Tibial artery (tissue), 4 donors: ENCODE measurements around the gene IGFL1.
"Not testable (repeated sequence)": the region's sequence is repeated elsewhere in the genome, so short reads cannot be mapped to it uniquely, and the experiment has no call there.

Experiments used
- DNase-seq, 2 donors: peaks; one replicate each; pipeline ENCODE4 v3.0.0-alpha.2; 2019
- H3K27ac ChIP-seq, 2 donors: fragments of 200-600 bp; sonication (generic) in 1 of 2; 1 replicate in 1 of 2; 2 replicates in 1 of 2; pipeline ENCODE4 v1.5.1; 2018 to 2019; ENCODE audit warnings: mild to moderate bottlenecking in 1 of 2
- H3K27me3 ChIP-seq, 2 donors: fragments of 200-600 bp; sonication (generic) in 1 of 2; one replicate each; pipeline versions ENCODE4 v1.5.1 to v1.6.0; 2016 to 2019
- H3K36me3 ChIP-seq, 3 donors: fragments of 200-600 bp; sonication (generic) in 2 of 3; one replicate each; pipeline ENCODE4 v1.5.1; 2016 to 2019; ENCODE audit warnings: mild to moderate bottlenecking in 2 of 3
- H3K4me1 ChIP-seq, 4 donors: fragments of 200-600 bp; sonication (generic) in 2 of 4; 1 replicate in 3 of 4; 2 replicates in 1 of 4; pipeline ENCODE4 v1.5.1; 2016 to 2019
- H3K4me3 ChIP-seq, 2 donors: fragments of 200-600 bp; sonication (generic) in 1 of 2; 1 replicate in 1 of 2; 2 replicates in 1 of 2; pipeline ENCODE4 v1.5.1; 2018 to 2019; ENCODE audit warnings: mild to moderate bottlenecking in 2 of 2
- H3K9me3 ChIP-seq, 3 donors: fragments of 200-600 bp; sonication (generic) in 1 of 3; one replicate each; pipeline ENCODE4 v1.5.1; 2016 to 2019
- CTCF ChIP-seq, 2 experiments: fragments of 200-600 bp in 1 of 2; fragments of 450-650 bp in 1 of 2; IDR thresholded peaks; one replicate each; pipeline ENCODE4 v1.5.1; 2017 to 2019; ENCODE audit warnings: antibody characterized with exemption in 2 of 2, mild to moderate bottlenecking in 1 of 2, moderate library complexity in 1 of 2
- intact Hi-C: fragments of 100-400 bp; cut with DNase I; formaldehyde crosslinking; loops from one replicate; pipeline ENCODE4 v1.15.0; 2023; ENCODE audit warnings: low total_unique reads

The IGFL1 gene

GRCh38 chr19:46205183-46205984 is 24.2 kb upstream of the IGFL1 start:
- no peaks in the 10 kb centered on the region for H3K9me3 ChIP-seq
- peaks cover 0 to 9% of the 10 kb centered on the region in 2 donors for H3K27me3 ChIP-seq
- no peak for TF ChIP-seq CTCF (IDR thresholded peaks at IDR 0.05)
- H3K27ac ChIP-seq = no peak overlapping the region
- peaks cover 0 to 3% (median 0%) of the 10 kb centered on the region in 4 donors for H3K4me1 ChIP-seq
- no peak overlapping the region for H3K4me3 ChIP-seq
- intact Hi-C loops = no loop called here
- no peak for DNase-seq
- H3K36me3 ChIP-seq = no peaks in the 10 kb centered on the region

- intact Hi-C loops = no loop called here
- H3K36me3 ChIP-seq = no peaks in the 10 kb centered on the region
These were observed 23.4 kb upstream of the IGFL1 start for GRCh38 chr19:46206176-46206575.

GRCh38 chr19:46206682-46207081 is 22.9 kb upstream of the IGFL1 start:
- TF ChIP-seq CTCF (IDR thresholded peaks at IDR 0.05) = no peak
- Histone ChIP-seq H3K4me3 (no peak overlapping the region), H3K9me3 (no peaks in the 10 kb centered on the region), H3K36me3 (no peaks in the 10 kb centered on the region), H3K4me1 (peaks cover 0 to 14% (median 11%) of the 10 kb centered on the region in 4 donors), H3K27ac (no peak overlapping the region), H3K27me3 (peaks cover 0 to 5% of the 10 kb centered on the region in 2 donors)
- intact Hi-C loops = no loop called here
- DNase-seq = no peak

More at GRCh38 chr19:46206176-46206575, 23.4 kb upstream of the IGFL1 start:
- no peak for DNase-seq
- H3K27me3 ChIP-seq = peaks cover 0 to 7% of the 10 kb centered on the region in 2 donors
- H3K9me3 ChIP-seq = no peaks in the 10 kb centered on the region
- TF ChIP-seq CTCF (IDR thresholded peaks at IDR 0.05) = no peak
- H3K4me3 ChIP-seq = no peak overlapping the region
- no peak overlapping the region for H3K27ac ChIP-seq
- H3K4me1 ChIP-seq = peaks cover 0 to 10% (median 6%) of the 10 kb centered on the region in 4 donors

GRCh38 chr19:46207858-46208257 is 21.7 kb upstream of the IGFL1 start:
- H3K36me3 ChIP-seq, DNase-seq, H3K27me3 ChIP-seq, intact Hi-C loops, H3K9me3 ChIP-seq, H3K27ac ChIP-seq, H3K4me3 ChIP-seq: not testable (repeated sequence)
- peaks cover 0 to 19% (median 14%) of the 10 kb centered on the region in 4 donors for H3K4me1 ChIP-seq

GRCh38 chr19:46209051-46209450 is 20.5 kb upstream of the IGFL1 start:
- intact Hi-C loops = no loop called here
- H3K27ac ChIP-seq = no peak overlapping the region
- peaks cover 0 to 19% (median 14%) of the 10 kb centered on the region in 4 donors for H3K4me1 ChIP-seq
- DNase-seq = no peak
- TF ChIP-seq CTCF (IDR thresholded peaks at IDR 0.05) = no peak
- no peak overlapping the region for H3K4me3 ChIP-seq
- H3K9me3 ChIP-seq = no peaks in the 10 kb centered on the region
- no peaks in the 10 kb centered on the region for H3K36me3 ChIP-seq
- peaks cover 0 to 11% of the 10 kb centered on the region in 2 donors for H3K27me3 ChIP-seq

DNA sequence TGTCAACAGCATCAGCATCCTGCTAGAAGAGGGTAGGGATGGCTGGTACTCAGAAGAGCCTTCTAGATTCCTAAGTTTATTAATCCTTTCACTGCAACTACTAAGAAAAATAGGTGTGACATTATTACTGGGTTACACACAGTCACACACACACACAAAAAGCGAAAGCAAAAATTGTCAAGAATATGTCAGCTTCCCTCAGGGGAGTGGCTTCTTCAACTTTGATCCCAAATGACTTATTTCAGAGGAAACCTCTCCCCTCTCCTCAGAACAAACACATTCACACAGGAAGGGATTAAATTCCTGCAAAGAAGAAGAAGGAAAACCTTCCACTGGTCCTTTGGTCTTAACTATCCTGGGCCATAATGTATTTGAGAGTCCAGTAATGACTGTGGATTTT is 20.1 kb upstream of the IGFL1 start:
- no peak overlapping the region for H3K27ac ChIP-seq
- no peaks in the 10 kb centered on the region for H3K9me3 ChIP-seq
- H3K4me1 ChIP-seq = peaks cover 0 to 19% (median 14%) of the 10 kb centered on the region in 4 donors
- no peak for DNase-seq
- H3K4me3 ChIP-seq = no peak overlapping the region
- H3K27me3 ChIP-seq = peaks cover 0 to 11% of the 10 kb centered on the region in 2 donors
- no peak for TF ChIP-seq CTCF (IDR thresholded peaks at IDR 0.05)
- no peaks in the 10 kb centered on the region for H3K36me3 ChIP-seq
- intact Hi-C loops = no loop called here
